WERI-Rb-1 (cell line): Measurements from ENCODE around the gene GHITM.
"Not testable (repeated sequence)": the region's sequence is repeated elsewhere in the genome, so short reads cannot be mapped to it uniquely, and the experiment has no call there.

Experiments
- DNase-seq: peaks from one replicate; pipeline ENCODE4 v3.0.0-alpha.2; 2020
- H3K27ac ChIP-seq: fragments of 250-450 bp; sonication (Bioruptor Pico); 2 replicates; pipeline ENCODE4 v1.5.1; 2020; ENCODE audit warnings: mild to moderate bottlenecking, moderate library complexity
- H3K27me3 ChIP-seq: fragments of 250-450 bp; sonication (Bioruptor Pico); 2 replicates; pipeline ENCODE4 v1.5.1; 2021; ENCODE audit warnings: mild to moderate bottlenecking, low read depth, moderate library complexity; ENCODE audit not compliant: insufficient read depth, severe bottlenecking
- H3K36me3 ChIP-seq: fragments of 250-450 bp; sonication (Bioruptor Pico); 2 replicates; pipeline ENCODE4 v1.5.1; 2020; ENCODE audit warnings: mild to moderate bottlenecking, moderate library complexity
- H3K4me3 ChIP-seq: 2 replicates; pipeline ENCODE4 v1.5.1; 2011; ENCODE audit warnings: low read depth, mild to moderate bottlenecking, control low read depth, low read length
- H3K9me3 ChIP-seq: fragments of 250-450 bp; sonication (Bioruptor Pico); 2 replicates; pipeline ENCODE4 v1.5.1; 2021; ENCODE audit warnings: mild to moderate bottlenecking, moderate library complexity; ENCODE audit not compliant: severe bottlenecking
- CTCF ChIP-seq: IDR thresholded peaks from 2 replicates; pipeline ENCODE4 v1.5.1; 2011; ENCODE audit warnings: low read depth, mild to moderate bottlenecking, control low read depth, inconsistent platforms, low read length

Gene GHITM

GRCh38 chr10:84140036-84140379, 699 bp downstream of the GHITM start:
- peak; percentile 21 for DNase-seq
- TF ChIP-seq CTCF: no peak
- Histone ChIP-seq H3K36me3 (peaks cover 38% of the 10 kb centered on the region), H3K9me3 (no peaks in the 10 kb centered on the region), H3K27me3 (no peaks in the 10 kb centered on the region), H3K4me3 (peak overlapping the region; percentile 73), H3K27ac (peak overlapping the region; percentile 78)

- DNase-seq: no peak
- no peak overlapping the region for H3K27ac ChIP-seq
- no peak for TF ChIP-seq CTCF
- no peak overlapping the region for H3K4me3 ChIP-seq
- H3K36me3 ChIP-seq: peaks cover 82% of the 10 kb centered on the region
- no peaks in the 10 kb centered on the region for H3K9me3 ChIP-seq
- H3K27me3 ChIP-seq: no peaks in the 10 kb centered on the region
These were observed 8.0 kb downstream of the GHITM start for GRCh38 chr10:84147347-84147746.

- DNase-seq, H3K9me3 ChIP-seq, H3K27ac ChIP-seq, H3K4me3 ChIP-seq, H3K27me3 ChIP-seq: not testable (repeated sequence)
- TF ChIP-seq CTCF: peak; percentile 53; the same call in 1 of the 2 replicates
- H3K36me3 ChIP-seq: peaks cover 80% of the 10 kb centered on the region
These were observed 8.8 kb downstream of the GHITM start for GRCh38 chr10:84148006-84148597.

GRCh38 chr10:84149854-84150253, 10.5 kb downstream of the GHITM start:
- peaks cover 78% of the 10 kb centered on the region for H3K36me3 ChIP-seq
- H3K27me3 ChIP-seq: no peaks in the 10 kb centered on the region
- H3K9me3 ChIP-seq: no peaks in the 10 kb centered on the region
- no peak for DNase-seq
- H3K27ac ChIP-seq: no peak overlapping the region
- TF ChIP-seq CTCF: no peak
- H3K4me3 ChIP-seq: no peak overlapping the region

- Histone ChIP-seq H3K9me3 (no peaks in the 10 kb centered on the region), H3K36me3 (peaks cover 61% of the 10 kb centered on the region), H3K27me3 (no peaks in the 10 kb centered on the region), H3K27ac (no peak overlapping the region), H3K4me3 (no peak overlapping the region)
- no peak for TF ChIP-seq CTCF
- DNase-seq: no peak
These were observed 13.5 kb downstream of the GHITM start for GRCh38 chr10:84152769-84153168.

GRCh38 chr10:84155521-84155920, 16.2 kb downstream of the GHITM start:
- Histone ChIP-seq H3K4me3 (no peak overlapping the region), H3K9me3 (no peaks in the 10 kb centered on the region), H3K27ac (no peak overlapping the region), H3K36me3 (peaks cover 39% of the 10 kb centered on the region), H3K27me3 (no peaks in the 10 kb centered on the region)
- no peak for TF ChIP-seq CTCF
- no peak for DNase-seq
